Activated CD8-positive, alpha-beta T cell treated with anti-CD3 and anti-CD28 coated beads for 36 hours (primary cell): ENCODE measurements around the gene WHRN. TPM values are rescaled to one million over a fixed set of nuclear protein-coding genes. Genes with fewer than 3 reads are reported as not detected.
A peak's percentile ranks its signal among the peaks of the same experiment; 100 is the strongest.

Source experiments
- ATAC-seq: fragments of 200-7000 bp; cut with Tn5 transposase; one replicate; pipeline ENCODE4 v1.10.0; 2021; ENCODE audit warnings: mild to moderate bottlenecking, moderate library complexity
- CTCF ChIA-PET: fragments of 350-600 bp; sonication (Branson Sonifier 250); formaldehyde crosslinking; loops from one replicate; lab custom pipeline; 2021; ENCODE audit warnings: antibody characterized with exemption; lab: Charles Lee
- POLR2A ChIA-PET: fragments of 350-600 bp; sonication (Branson Sonifier 250); formaldehyde crosslinking; loops from one replicate; lab custom pipeline; 2021; ENCODE audit warnings: antibody characterized with exemption; lab: Charles Lee
- DNase-seq: peaks from one replicate; pipeline ENCODE4 v3.0.0-alpha.2; 2020
- H3K27ac Mint-ChIP-seq: one replicate; pipeline ENCODE4 v1.8.0; 2021; ENCODE audit warnings: mild to moderate bottlenecking, mixed read lengths
- H3K27me3 Mint-ChIP-seq: one replicate; pipeline ENCODE4 v1.8.0; 2021; ENCODE audit warnings: mixed read lengths
- H3K36me3 Mint-ChIP-seq: one replicate; pipeline ENCODE4 v1.8.0; 2021; ENCODE audit warnings: low read depth, mixed read lengths
- H3K4me1 Mint-ChIP-seq: one replicate; pipeline ENCODE4 v1.8.0; 2021; ENCODE audit warnings: low read depth, mixed read lengths
- H3K4me3 Mint-ChIP-seq: one replicate; pipeline ENCODE4 v1.8.0; 2021; ENCODE audit warnings: mild to moderate bottlenecking, moderate library complexity, mixed read lengths
- H3K9me3 Mint-ChIP-seq: one replicate; pipeline ENCODE4 v1.8.0; 2021; ENCODE audit warnings: mixed read lengths
- CTCF ChIP-seq: fragments of 200-600 bp; IDR thresholded peaks from one replicate; pipeline ENCODE4 v1.8.0; 2022; ENCODE audit warnings: antibody characterized with exemption, mild to moderate bottlenecking
- intact Hi-C: fragments of 100-400 bp; cut with micrococcal nuclease; formaldehyde crosslinking; loops from one replicate; pipeline ENCODE4 v1.10.0; 2022
- total RNA-seq, 2 experiments: library from RNA; stranded (reverse); gene quantifications; one replicate each; pipeline ENCODE4 v1.2.3, GENCODE V29; 2021

WHRN gene
- total RNA-seq, 2 experiments from 2014 or later = 12.6 to 14.9 TPM

DNA sequence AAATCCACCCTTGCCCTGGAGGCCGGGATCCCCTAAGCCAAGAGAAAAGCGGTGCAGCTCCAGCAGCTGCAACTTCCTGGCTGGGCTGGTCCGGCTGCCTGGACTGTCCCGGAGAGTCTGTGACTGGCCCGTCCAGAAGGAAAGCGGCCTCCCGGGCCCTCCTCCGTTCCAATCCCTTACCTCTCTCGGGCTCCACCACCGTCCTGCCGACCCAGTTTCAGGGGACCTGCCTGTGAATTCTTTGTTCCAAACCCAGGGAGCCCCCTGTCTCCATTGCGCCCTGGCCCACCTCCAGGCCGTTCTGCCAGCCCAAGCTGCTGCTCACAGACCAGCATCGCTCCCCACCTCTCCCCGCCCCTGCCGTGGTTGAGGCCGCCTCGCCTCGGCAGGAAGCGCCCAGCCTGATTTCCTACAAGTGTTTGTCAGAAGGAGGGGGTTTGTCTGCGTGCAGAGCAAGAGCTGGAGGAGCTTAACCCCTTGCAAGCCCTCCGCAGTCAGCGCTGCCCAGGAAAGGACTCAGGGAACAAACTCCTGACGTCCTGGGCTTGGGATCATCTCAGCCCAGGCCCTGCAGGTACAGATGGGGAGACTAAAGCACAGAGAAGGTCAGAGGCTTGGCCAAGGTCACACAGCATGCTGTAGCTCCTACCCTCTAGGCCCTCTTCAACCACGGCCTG lies 117.5 kb downstream of the WHRN start, which contains the start of gene AKNA:
TSS of gene AKNA (minus strand) at position 303 of the 677 bp plus-strand sequence. CDS start 6,649 bp downstream, outside the sequence.
- Mint-ChIP-seq H3K4me1 (peaks cover 38% of the 10 kb centered on the region), H3K27me3 (no peaks in the 10 kb centered on the region), H3K27ac (peak within 1 kb of the TSS; percentile 94), H3K9me3 (no peaks in the 10 kb centered on the region), H3K36me3 (peaks cover 87% of the 10 kb centered on the region), H3K4me3 (peak within 1 kb of the TSS; percentile 84)
- ATAC-seq = peak; percentile 20
- DNase-seq = peak; percentile 88
- TF ChIP-seq CTCF = no peak
- ChIA-PET CTCF (interaction anchor here (0.7 to 10.4 kb wide), 12 partner anchors 10 to 400 kb away, joined by 3 to 98 read pairs (median 6); no protein-coding TSS in a partner anchor), POLR2A (interaction anchor here (0.6 to 17.7 kb wide), 17 partner anchors 8 to 541 kb away, joined by 3 to 351 read pairs (median 4); partner anchors contain the start of gene ATP6V1G1)
- intact Hi-C loops = loop anchor here (2.0 kb wide), 1 partner anchor 15 kb away; no protein-coding TSS in a partner anchor

DNA sequence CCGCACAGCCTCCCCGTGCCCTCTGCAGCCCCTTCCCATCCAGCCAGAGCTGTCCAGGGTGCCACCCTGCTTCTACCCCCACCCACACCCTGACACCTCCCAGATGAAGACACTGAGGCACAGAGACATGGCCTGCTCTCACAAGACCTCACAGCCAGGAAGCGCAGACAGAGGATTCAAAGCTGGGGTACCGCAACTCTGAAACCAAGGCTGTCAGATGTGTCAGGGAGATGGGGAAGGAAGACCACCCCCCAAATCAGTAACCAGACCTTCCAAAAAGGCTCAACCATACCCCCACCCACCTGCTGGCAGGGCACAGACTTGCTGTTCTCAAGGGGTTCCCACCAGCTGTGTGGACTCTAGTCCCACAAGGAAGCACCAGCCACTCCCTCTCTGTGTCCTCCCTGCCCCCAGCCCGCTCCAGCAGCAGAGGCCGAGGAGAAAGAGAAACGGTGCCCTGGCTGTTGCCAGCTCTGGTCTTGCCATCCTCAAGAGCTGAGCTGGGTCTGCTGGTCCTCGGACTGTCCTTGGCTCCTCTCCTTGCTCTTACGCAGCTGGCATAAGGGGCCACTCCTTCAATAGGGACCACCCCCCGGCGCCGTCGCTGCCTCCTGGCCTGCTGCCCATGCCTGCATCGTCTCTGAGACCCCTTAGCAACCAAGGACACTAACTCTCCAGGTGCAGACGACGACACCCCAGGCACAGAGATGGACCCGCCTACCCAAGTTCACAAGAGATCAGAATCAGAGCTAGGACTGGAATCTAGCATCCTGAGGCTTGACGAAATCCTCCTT lies 118.2 kb downstream of the WHRN start:
- H3K36me3 Mint-ChIP-seq = peaks cover 90% of the 10 kb centered on the region
- peak; percentile 43 for DNase-seq

GRCh38 chr9:114386361-114386885 lies 118.8 kb downstream of the WHRN start:
- Mint-ChIP-seq H3K27ac (peak overlapping the region; percentile 94), H3K27me3 (no peaks in the 10 kb centered on the region), H3K4me1 (peaks cover 36% of the 10 kb centered on the region), H3K9me3 (no peaks in the 10 kb centered on the region), H3K36me3 (peaks cover 95% of the 10 kb centered on the region), H3K4me3 (peak overlapping the region; percentile 84)
- no peak for TF ChIP-seq CTCF
- intact Hi-C loops = loop anchor here (2.0 kb wide), 1 partner anchor 14 kb away; no protein-coding TSS in a partner anchor
- POLR2A ChIA-PET = interaction anchor here (1.0 to 17.7 kb wide), 11 partner anchors 9 to 542 kb away, joined by 3 to 351 read pairs (median 5); partner anchors contain the start of gene TMEM268
- DNase-seq (no peak), ATAC-seq (no peak)
- CTCF ChIA-PET = interaction anchor here (0.5 to 10.4 kb wide), 8 partner anchors 9 to 291 kb away, joined by 4 to 98 read pairs (median 9); no protein-coding TSS in a partner anchor

More for the DNA sequence above, 118.2 kb downstream of the WHRN start:
- no peak for ATAC-seq
- intact Hi-C loops = loop anchor here (2.0 kb wide), 1 partner anchor 14 kb away; no protein-coding TSS in a partner anchor
- Mint-ChIP-seq H3K27me3 (no peaks in the 10 kb centered on the region), H3K27ac (peak overlapping the region; percentile 94), H3K4me3 (peak overlapping the region; percentile 84), H3K9me3 (no peaks in the 10 kb centered on the region), H3K4me1 (peaks cover 36% of the 10 kb centered on the region)
- CTCF ChIA-PET = interaction anchor here (1.0 to 10.4 kb wide), 9 partner anchors 10 to 266 kb away, joined by 3 to 98 read pairs (median 10); no protein-coding TSS in a partner anchor
- POLR2A ChIA-PET = interaction anchor here (0.7 to 17.7 kb wide), 14 partner anchors 9 to 541 kb away, joined by 3 to 351 read pairs (median 6); partner anchors contain the start of gene ATP6V1G1
- no peak for TF ChIP-seq CTCF

DNA sequence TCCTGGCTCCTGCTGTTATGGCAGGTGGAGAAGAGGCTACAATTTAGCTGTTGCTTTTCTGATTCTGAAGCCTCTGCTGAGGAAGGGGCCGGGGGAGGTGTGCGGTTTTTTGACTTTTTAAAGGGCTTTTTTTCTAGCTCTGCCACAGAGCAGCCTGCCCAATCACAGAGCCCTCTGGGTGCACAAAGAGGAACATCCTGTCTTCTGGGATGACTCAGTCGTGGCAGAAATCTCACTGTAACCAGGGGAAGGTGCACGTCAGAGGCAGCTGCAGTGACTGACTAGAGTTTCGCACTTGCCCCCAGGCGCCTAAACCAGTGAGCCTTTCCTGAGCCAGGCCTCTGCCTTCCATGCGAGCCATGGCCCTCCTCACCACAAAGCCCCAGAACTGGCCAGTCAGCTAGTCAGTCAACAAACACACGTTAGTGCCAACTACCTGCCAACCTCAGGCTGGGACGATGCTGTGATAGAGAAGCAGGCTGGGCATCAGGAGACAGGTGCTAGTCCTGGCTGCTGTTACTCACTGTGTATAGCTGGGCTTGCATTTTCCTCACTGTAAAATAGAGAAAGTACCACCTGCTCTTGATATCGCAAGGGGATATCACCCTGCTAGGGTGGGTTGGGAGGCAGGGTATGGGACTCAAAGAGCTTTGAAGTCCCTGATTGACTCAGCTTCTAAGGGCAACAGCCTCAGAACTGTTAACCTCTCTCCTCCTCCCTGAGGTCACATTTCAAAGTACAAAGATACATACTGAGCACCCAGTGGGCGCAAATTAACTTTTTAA lies 119.7 kb downstream of the WHRN start:
- no peaks in the 10 kb centered on the region for H3K9me3 Mint-ChIP-seq
- H3K27ac Mint-ChIP-seq = peak overlapping the region; percentile 94
- CTCF ChIA-PET = interaction anchor here (0.5 to 10.4 kb wide), 12 partner anchors 10 to 292 kb away, joined by 3 to 98 read pairs (median 6); no protein-coding TSS in a partner anchor
- peak overlapping the region; percentile 84 for H3K4me3 Mint-ChIP-seq
- H3K36me3 Mint-ChIP-seq = peaks cover 95% of the 10 kb centered on the region
- H3K4me1 Mint-ChIP-seq = peaks cover 34% of the 10 kb centered on the region
- peak; percentile 74 for ATAC-seq
- POLR2A ChIA-PET = interaction anchor here (0.6 to 17.7 kb wide), 12 partner anchors 8 to 544 kb away, joined by 3 to 351 read pairs (median 6); partner anchors contain the start of genes ATP6V1G1, TMEM268 and TNFSF8
- no peak for TF ChIP-seq CTCF
- intact Hi-C loops = loop anchor here (2.0 kb wide), 2 partner anchors 13 to 37 kb away; no protein-coding TSS in a partner anchor
- no peaks in the 10 kb centered on the region for H3K27me3 Mint-ChIP-seq
- peak; percentile 96 for DNase-seq
